ENCODE data around the gene TAT. TPM values are rescaled to one million over a fixed set of nuclear protein-coding genes. Genes with fewer than 3 reads are reported as not detected.

The TAT gene
- total and polyA plus RNA-seq, 10 of the 15 experiments (the other 5 are each of a cell fraction or from before 2014, with no cell fraction given) = 0.01 to 0.44 (median 0.09) TPM; not detected in 4

DNA sequence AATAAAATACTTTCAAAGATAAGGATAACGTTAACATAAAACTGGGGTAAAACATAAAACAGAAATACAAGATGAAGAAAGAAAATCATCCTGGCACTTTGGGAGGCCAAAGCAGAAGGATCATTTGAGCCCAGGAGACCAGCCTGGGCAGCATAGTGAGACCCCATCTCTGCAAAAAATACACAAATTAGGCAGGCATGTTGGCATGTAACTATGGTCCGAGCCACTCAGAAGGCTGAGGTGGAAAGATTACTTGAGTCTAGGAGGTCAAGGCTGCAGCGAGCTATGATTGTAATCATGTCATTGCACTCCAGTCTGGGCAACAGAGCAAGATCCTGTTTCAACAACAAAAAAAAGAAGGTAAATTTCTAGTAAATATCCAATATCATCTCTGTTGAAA is 19.6 kb downstream of the TAT start:
- in situ Hi-C loops (cut with MboI) = no loop called here
- H2AFZ ChIP-seq (ENCODE audit: control insufficient read depth, low read depth, low read length) = no peak overlapping the region
- no peaks in the 10 kb centered on the region for H4K20me1 ChIP-seq (ENCODE audit: control insufficient read depth, insufficient read depth)
- DNase-seq (ENCODE audit: low read depth, low spot score) (no peak), FAIRE-seq (no peak), ATAC-seq (no peak)
- WGBS (ENCODE audit: insufficient coverage, insufficient replicate concordance, low lambda C conversion rate, missing lambda C conversion rate) = 51% methylated on average over 3 of the region's 3 CpGs
- no peaks in the 10 kb centered on the region for H3K36me3 ChIP-seq (ENCODE audit: control insufficient read depth in 2 of 2, insufficient read depth in 2 of 2, low read length in 1 of 2)
- SMC1A ChIA-PET (ENCODE audit: uncharacterized antibody, unreplicated experiment) = no interaction called here
- H3K4me3 ChIP-seq = no peak overlapping the region
- H3K4me2 ChIP-seq (ENCODE audit: control insufficient read depth, insufficient read depth) = no peak overlapping the region
- RAD21 ChIA-PET (ENCODE audit: unreplicated experiment) = no interaction called here
- H3K9ac ChIP-seq (ENCODE audit: control insufficient read depth, insufficient read depth, low read length) = no peak overlapping the region
- no peaks in the 10 kb centered on the region for H3K4me1 ChIP-seq (ENCODE audit: control insufficient read depth, insufficient read depth, low read length)
- POLR2A ChIA-PET = no interaction called here
- H3K9me3 ChIP-seq (replicated peaks; ENCODE audit: control insufficient read depth, insufficient read depth, low read length) = no peaks in the 10 kb centered on the region; the same call in 2 of the 3 replicates
- intact Hi-C loops (cut with micrococcal nuclease; ENCODE audit: unreplicated experiment) = no loop called here
- no peaks in the 10 kb centered on the region for H3K79me2 ChIP-seq (ENCODE audit: control insufficient read depth, insufficient read depth, low read length)
- no peaks in the 10 kb centered on the region for H3K27me3 ChIP-seq (replicated peaks in 1 of 2; ENCODE audit: control insufficient read depth in 2 of 2, insufficient read depth in 2 of 2, low read length in 1 of 2)
- H3K27ac ChIP-seq (ENCODE audit: control insufficient read depth, insufficient read depth) = no peak overlapping the region
- CTCF ChIA-PET = interaction anchor here (1.3 kb wide), 1 partner anchor 14 kb away, joined by 3 read pairs; no protein-coding TSS in a partner anchor
- no TSS peak for BruUV-seq (replicated peaks)
- no peak for TF ChIP-seq NRF1 (conservative IDR thresholded peaks at IDR 0.05; ENCODE audit: low read depth, low read length)
- no peak for TF ChIP-seq TCF12 (IDR thresholded peaks at IDR 0.05; ENCODE audit: low read depth, low read length)
- no peak for TF ChIP-seq MAX (IDR thresholded peaks at IDR 0.05; ENCODE audit: low read depth, low read length)
- TF ChIP-seq JUNB (IDR thresholded peaks at IDR 0.05) = no peak
- no peak for TF ChIP-seq SMAD1 (IDR thresholded peaks at IDR 0.05; ENCODE audit: low read depth, partially characterized antibody)
- no peak for TF ChIP-seq ZNF217 (IDR thresholded peaks at IDR 0.05)
- no peak for TF ChIP-seq USF2 (IDR thresholded peaks at IDR 0.05; ENCODE audit: borderline replicate concordance, low read depth, low read length)
- TF ChIP-seq, protein P1, sequence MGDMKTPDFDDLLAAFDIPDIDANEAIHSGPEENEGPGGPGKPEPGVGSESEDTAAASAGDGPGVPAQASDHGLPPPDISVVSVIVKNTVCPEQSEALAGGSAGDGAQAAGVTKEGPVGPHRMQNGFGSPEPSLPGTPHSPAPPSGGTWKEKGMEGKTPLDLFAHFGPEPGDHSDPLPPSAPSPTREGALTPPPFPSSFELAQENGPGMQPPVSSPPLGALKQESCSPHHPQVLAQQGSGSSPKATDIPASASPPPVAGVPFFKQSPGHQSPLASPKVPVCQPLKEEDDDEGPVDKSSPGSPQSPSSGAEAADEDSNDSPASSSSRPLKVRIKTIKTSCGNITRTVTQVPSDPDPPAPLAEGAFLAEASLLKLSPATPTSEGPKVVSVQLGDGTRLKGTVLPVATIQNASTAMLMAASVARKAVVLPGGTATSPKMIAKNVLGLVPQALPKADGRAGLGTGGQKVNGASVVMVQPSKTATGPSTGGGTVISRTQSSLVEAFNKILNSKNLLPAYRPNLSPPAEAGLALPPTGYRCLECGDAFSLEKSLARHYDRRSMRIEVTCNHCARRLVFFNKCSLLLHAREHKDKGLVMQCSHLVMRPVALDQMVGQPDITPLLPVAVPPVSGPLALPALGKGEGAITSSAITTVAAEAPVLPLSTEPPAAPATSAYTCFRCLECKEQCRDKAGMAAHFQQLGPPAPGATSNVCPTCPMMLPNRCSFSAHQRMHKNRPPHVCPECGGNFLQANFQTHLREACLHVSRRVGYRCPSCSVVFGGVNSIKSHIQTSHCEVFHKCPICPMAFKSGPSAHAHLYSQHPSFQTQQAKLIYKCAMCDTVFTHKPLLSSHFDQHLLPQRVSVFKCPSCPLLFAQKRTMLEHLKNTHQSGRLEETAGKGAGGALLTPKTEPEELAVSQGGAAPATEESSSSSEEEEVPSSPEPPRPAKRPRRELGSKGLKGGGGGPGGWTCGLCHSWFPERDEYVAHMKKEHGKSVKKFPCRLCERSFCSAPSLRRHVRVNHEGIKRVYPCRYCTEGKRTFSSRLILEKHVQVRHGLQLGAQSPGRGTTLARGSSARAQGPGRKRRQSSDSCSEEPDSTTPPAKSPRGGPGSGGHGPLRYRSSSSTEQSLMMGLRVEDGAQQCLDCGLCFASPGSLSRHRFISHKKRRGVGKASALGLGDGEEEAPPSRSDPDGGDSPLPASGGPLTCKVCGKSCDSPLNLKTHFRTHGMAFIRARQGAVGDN (IDR thresholded peaks at IDR 0.05) = no peak
- no peak for TF ChIP-seq CTCF (IDR thresholded peaks at IDR 0.05 in 2 of 3, conservative IDR thresholded peaks at IDR 0.05 in 1 of 3; ENCODE audit: control insufficient read depth in 2 of 3, extremely low read depth in 1 of 3, insufficient read depth in 1 of 3, low read depth in 3 of 3, low read length in 3 of 3)
- no peak for TF ChIP-seq ATF7 (IDR thresholded peaks at IDR 0.05; ENCODE audit: low read depth)
- TF ChIP-seq ZBTB33 (IDR thresholded peaks at IDR 0.05) = no peak
- no peak for TF ChIP-seq CHD1 (IDR thresholded peaks at IDR 0.05; ENCODE audit: low read depth, low read length)
- TF ChIP-seq RBBP5 (conservative IDR thresholded peaks at IDR 0.05) = no peak
- no peak for TF ChIP-seq MXI1 (IDR thresholded peaks at IDR 0.05; ENCODE audit: low read depth, low read length)
- no peak for TF ChIP-seq PAX5 (IDR thresholded peaks at IDR 0.05; ENCODE audit: borderline replicate concordance, low read depth, low read length)
- TF ChIP-seq NBN (IDR thresholded peaks at IDR 0.05) = no peak
